Body of pancreas (tissue), 4 donors: Measurements from ENCODE around the gene GTPBP1.

Source experiments
- POLR2A ChIP-seq, 3 donors: fragments of 450-650 bp; IDR thresholded peaks; one replicate each; pipeline ENCODE4 v1.6.1; 2016; ENCODE audit warnings: antibody characterized with exemption in 3 of 3, mild to moderate bottlenecking in 2 of 3
- TF ChIP-seq, protein P1 (sequence below), 7 experiments: fragments of 450-650 bp in 4 of 7; fragments of 200-600 bp in 3 of 7; sonication (generic) in 3 of 7; IDR thresholded peaks; one replicate each; pipeline ENCODE4 v1.5.1; 2016 to 2019; ENCODE audit warnings: antibody characterized with exemption in 7 of 7

GRCh38 chr22:38755155-38755910 is 49.6 kb downstream of the GTPBP1 start:
- TF ChIP-seq, protein P1, sequence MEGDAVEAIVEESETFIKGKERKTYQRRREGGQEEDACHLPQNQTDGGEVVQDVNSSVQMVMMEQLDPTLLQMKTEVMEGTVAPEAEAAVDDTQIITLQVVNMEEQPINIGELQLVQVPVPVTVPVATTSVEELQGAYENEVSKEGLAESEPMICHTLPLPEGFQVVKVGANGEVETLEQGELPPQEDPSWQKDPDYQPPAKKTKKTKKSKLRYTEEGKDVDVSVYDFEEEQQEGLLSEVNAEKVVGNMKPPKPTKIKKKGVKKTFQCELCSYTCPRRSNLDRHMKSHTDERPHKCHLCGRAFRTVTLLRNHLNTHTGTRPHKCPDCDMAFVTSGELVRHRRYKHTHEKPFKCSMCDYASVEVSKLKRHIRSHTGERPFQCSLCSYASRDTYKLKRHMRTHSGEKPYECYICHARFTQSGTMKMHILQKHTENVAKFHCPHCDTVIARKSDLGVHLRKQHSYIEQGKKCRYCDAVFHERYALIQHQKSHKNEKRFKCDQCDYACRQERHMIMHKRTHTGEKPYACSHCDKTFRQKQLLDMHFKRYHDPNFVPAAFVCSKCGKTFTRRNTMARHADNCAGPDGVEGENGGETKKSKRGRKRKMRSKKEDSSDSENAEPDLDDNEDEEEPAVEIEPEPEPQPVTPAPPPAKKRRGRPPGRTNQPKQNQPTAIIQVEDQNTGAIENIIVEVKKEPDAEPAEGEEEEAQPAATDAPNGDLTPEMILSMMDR (IDR thresholded peaks at IDR 0.05): no peak
- peak; percentile 80 to 88 (median 80) for TF ChIP-seq POLR2A (IDR thresholded peaks at IDR 0.05)
